HG02610 (cell line): ENCODE measurements around the gene SPATA3.
"Not testable (repeated sequence)": the region's sequence is repeated elsewhere in the genome, so short reads cannot be mapped to it uniquely, and the experiment has no call there.

ENCODE experiments used
- ATAC-seq: cut with Tn5 transposase; IDR thresholded peaks from one replicate; pipeline ENCODE4 v1.9.1; 2021; ENCODE audit warnings: mild to moderate bottlenecking, moderate library complexity; ENCODE audit not compliant: unreplicated experiment

Gene SPATA3

GRCh38 chr2:231018184-231018583, 22.3 kb downstream of the SPATA3 start:
- no peak for ATAC-seq

- not testable (repeated sequence) for ATAC-seq
These were observed 29.1 kb downstream of the SPATA3 start for GRCh38 chr2:231025059-231025458.

DNA sequence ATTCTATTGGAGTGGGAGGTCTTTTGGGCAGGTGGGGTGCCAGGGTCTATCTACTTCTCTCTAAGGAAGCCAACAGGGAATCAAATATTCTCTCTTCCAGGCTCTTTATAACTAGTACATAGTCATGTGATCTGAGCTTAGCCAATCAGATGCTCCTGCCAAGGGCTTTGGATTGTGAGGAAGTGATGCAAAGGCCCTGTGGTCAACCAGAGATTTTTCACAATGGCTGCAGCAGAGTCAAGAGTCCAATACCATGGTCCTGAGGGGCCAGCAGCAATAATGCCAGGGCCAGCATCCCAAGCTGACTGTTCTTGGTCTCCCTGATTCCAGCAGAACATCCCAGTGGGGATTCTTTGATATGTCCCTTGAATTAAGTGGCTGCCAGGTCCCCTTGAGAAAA, 33.0 kb downstream of the SPATA3 start:
- no peak for ATAC-seq

- no peak for ATAC-seq
These were observed 33.6 kb downstream of the SPATA3 start for GRCh38 chr2:231029563-231029962.

- no peak for ATAC-seq
These were observed 34.8 kb downstream of the SPATA3 start for GRCh38 chr2:231030725-231031124.

GRCh38 chr2:231032575-231033140, 36.7 kb downstream of the SPATA3 start:
- no peak for ATAC-seq

DNA sequence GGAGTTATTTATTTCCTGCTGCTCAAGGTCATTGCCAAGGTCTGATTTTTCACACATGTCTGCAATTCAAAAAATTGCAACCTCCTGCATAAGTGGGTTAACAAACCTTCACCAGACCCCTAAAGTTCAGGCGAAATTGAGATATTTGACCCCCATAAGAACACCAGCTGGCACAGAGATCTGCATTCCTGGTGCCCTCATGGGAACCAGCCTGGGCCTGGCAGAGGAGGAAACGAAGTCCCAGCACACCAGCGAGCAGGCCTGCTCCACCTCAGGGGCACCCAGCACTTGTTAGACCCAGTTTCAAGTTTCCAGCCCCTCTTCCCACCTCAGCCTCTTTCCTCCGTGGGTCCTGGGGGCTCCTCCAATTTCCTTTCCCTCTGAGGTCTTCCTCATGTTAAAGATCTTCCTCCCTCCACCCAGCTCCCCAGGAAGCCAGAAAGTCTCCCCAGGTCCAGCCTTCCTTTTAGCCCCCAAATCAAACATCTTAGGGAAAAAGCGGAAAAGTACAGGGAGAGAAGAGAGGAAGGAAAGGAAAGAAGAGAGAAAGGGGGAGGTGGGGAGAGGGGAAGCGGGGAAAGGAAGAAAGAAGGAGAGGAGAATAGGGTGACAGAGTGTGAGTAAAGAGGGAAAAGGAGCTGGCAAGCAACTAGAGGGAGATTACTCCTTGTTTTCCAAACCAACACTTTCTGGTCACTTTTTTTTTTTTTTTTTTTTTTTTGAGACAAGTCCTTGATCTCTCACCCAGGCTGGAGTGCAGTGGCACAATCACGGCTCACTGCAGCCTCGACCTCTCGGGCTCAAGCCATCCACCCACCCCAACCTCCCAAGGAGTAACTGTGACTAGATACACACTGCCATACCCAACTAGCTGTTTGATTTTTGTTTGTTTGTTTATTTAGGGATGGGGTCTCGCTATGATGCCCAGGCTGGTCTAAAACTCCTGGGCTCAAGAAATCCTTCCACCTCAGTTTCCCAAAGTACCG, 37.5 kb downstream of the SPATA3 start:
- ATAC-seq: no peak

DNA sequence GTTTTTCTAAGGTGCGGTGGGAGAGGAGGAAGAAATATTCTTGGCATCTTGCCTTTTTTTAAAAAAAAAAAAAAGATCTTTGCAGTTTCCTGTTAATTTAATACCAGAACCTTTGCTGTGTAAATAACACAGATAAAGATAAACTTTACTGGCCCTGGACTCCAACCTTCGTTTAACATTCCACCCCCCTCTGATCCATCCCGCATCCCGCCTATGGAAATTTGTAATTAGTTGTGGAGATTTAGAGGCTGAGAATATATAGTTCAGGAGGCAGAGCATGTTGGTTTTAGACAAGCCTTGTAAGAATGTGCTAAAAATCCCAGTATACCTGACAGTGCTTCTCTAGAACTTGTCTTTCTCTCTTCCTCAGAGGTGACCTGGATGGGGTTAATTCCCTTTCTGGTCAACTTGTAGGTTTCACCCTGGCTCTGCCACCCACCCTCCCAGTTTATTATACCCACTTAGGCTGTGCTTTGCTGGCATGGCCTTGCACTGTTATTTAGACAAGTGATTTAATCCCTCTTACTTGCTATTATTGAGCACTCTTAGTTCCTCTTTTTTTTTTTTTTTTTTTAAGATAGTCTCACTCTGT, 38.5 kb downstream of the SPATA3 start:
- no peak for ATAC-seq

DNA sequence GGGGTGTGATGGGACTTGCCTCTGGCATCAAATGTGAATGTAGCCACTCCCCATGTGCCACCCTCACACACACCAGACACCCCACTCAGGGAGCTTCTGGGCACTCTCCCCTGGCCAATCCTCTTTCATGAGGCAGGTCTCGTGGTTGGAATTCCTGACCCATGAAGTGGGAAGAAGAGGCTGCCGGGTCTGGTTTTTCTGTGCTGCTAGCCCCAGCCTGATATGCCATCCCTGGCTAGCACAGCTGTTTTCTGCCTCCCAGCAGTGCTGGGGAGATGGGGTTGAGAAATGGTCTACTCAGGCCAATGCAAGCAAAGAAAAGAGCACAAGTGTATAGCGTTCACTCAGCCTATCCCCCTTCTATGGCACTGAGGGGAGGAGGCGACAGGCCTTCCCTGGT, 40.2 kb downstream of the SPATA3 start:
- no peak for ATAC-seq

GRCh38 chr2:231036578-231037106, 40.7 kb downstream of the SPATA3 start:
- ATAC-seq: no peak

DNA sequence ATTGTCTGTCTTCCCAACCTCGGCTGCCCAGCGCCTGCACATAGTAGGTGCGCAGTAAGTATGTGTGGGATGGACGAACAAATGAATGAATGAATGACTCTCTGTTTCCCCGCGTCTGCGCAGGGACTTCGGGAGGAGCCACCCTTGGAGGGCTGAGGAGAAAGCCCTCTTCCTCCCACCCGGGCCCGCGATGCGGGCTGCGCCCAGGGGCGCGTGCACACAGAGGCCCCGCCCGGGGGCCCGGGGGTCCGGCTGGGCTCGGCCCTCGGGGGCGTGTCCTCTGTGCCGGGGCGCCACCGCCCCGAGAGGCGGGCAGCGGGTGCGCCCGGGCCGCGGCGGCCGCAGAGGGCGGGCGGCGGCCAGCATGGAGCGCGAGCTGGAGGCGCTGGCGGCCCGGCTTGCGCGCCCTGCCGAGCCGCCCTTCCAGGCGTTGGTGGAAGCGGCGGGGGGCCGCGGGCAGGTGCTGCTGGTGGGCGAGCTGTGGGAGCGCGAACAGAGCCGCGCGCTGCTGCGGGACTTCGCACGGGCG, 41.3 kb downstream of the SPATA3 start, which contains the start of gene C2orf72:
Gene C2orf72, plus strand, starts transcription at position 322 of the 529 bp plus-strand sequence. Its CDS starts 43 bp downstream, at position 365.
- ATAC-seq: no peak

DNA sequence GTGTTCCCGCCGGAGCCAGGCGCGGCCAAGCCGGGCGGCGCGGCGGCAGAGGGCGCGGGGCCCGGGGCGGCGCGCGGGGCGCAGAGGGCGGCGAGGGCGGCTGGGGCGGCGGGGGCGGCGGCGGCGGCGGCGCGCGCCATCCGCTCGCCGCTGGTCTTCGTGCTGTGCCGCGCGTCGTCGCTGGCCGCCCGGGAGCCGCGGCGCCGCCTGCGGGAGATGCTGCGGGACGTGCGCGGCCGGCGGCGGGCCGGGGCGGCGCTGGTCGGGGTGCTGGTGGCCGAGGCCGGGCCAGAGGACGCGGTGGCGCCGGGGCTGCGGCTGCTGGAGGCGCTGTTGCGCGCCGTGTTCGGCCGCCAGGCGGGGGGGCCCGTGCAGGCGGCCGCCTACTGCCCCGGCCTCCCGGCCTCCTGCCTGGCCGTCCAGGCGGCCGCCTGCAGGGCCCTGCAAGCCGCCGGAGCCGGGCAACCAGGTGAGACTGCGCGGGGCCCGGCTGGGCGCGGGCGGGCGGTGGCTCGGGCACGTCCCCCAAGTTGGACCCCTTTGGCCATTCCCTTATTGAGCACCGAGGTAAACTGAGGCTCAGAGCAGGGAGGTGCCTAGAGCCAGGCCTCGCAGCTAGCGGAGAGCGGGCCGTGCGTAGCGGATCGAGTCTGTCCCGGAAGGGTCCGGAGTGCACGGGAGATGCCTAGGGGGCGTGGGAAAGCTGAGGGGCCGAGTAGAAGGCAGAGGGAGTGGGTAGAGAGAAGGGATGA, 42.0 kb downstream of the SPATA3 start:
- no peak for ATAC-seq

GRCh38 chr2:231038483-231039293, 42.8 kb downstream of the SPATA3 start:
- ATAC-seq: no peak

DNA sequence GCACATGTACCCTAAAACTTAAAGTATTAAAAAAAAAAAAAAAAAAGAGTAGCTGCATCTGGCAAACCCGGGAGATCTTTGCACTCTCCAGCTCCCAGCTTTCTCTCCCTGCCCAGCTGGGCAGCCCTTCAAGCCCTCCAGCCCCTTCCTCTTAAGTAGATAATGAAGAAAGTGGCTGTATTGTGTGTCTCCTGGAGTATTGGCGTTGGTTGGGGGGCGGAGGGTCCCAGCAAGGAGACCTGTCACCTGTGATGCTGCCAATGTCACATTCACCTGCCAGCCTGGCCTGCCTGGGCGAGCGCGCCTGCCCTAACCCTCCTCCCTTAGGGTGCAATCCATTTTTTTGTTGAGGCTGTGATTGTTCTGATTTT, 43.4 kb downstream of the SPATA3 start:
- no peak for ATAC-seq

DNA sequence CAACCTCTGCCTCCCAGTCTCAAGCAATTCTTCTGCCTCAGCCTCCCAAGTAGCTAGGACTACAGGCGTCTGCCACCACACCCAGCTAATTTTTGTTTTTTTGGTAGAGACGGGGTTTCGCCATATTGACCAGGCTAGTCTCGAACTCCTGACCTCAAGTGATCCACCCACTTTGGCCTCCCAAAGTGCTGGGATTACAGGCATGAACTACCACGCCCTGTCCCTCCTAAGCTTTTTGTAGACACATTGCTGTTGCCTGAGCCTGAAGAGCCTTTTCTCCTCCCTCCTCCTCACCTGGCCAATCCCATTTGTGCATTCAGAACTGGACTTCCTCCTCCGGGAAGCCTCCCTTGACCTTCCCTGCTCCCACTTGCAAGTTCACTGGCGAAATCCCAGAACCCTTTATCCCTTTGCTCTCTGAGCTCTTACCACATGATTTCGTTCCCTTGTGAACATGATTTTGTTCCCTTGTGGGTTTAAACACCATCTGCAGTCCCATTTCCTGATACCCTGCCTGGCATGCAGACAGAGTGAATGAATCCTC, 44.0 kb downstream of the SPATA3 start:
- no peak for ATAC-seq

DNA sequence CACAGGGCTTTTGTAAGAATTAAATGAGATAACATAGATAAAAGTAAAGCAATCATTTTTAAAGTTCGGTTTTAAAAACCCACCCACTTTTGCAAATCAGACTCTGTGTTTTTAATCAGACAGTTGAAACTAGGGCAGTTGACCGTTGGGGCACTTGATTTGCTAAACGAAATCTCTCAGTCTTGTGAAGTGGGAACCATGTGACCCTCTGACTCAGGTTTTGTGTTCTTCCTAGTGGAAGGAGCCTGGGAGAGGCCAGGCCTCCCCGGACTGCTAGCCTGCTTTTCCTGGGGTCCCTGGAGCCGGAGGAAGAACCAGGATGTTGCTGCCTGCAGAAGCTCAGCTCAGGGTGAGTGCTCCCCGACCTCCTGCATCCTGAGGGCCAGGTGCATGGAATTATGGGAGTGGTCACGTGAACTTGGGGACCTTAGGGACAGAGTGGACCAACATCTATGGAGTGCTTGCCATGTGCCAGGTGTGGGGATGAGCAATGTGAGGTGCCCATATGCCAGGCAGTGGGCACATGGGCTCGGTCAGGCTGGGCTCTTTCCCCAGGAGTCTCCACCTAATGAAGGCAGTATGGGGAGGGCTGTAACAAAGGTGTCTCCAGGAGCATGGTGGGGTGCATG, 45.3 kb downstream of the SPATA3 start:
- no peak for ATAC-seq

- no peak for ATAC-seq
These were observed 47.9 kb downstream of the SPATA3 start for GRCh38 chr2:231043796-231044195.

- ATAC-seq: no peak
These were observed 51.0 kb downstream of the SPATA3 start for GRCh38 chr2:231046916-231047273.

GRCh38 chr2:231047274-231047922, 51.5 kb downstream of the SPATA3 start:
- ATAC-seq: no peak
